Right ventricle myocardium inferior (tissue), 1 donor: Measurements from ENCODE around the gene TMC3. TPM values are rescaled to one million over a fixed set of nuclear protein-coding genes. Genes with fewer than 3 reads are reported as not detected.

Source experiments
- ATAC-seq: fragments of 200-7000 bp; cut with Tn5 transposase; one replicate; pipeline ENCODE4 v1.9.1; 2020; ENCODE audit warnings: mild to moderate bottlenecking, moderate library complexity
- DNase-seq: peaks from one replicate; pipeline ENCODE4 v3.0.0; 2021; ENCODE audit errors: missing footprints
- intact Hi-C: fragments of 100-400 bp; cut with DNase I; formaldehyde crosslinking; loops from one replicate; pipeline ENCODE4 v1.11.0; 2022
- total RNA-seq: library from RNA; stranded (reverse); fragmentation: NEBNext Ultra II Directional; extraction: Animal tissue kit (Norgen Biotek cat#: 25700); gene quantifications from one replicate; pipeline ENCODE4 v1.2.1, GENCODE V29; 2021
- donor health status: DM: no; HTN: yes; CAD: no; lungs with severe emphysema.

The TMC3 gene
- total RNA-seq, 1 donor from 2014 or later, result not detected

GRCh38 chr15:81294516-81294880, 79.5 kb downstream of the TMC3 start:
- intact Hi-C loops, result loop anchor here (1.0 kb wide), 1 partner anchor 43 kb away; no protein-coding TSS in a partner anchor
- no peak for ATAC-seq
- DNase-seq, result no peak

DNA sequence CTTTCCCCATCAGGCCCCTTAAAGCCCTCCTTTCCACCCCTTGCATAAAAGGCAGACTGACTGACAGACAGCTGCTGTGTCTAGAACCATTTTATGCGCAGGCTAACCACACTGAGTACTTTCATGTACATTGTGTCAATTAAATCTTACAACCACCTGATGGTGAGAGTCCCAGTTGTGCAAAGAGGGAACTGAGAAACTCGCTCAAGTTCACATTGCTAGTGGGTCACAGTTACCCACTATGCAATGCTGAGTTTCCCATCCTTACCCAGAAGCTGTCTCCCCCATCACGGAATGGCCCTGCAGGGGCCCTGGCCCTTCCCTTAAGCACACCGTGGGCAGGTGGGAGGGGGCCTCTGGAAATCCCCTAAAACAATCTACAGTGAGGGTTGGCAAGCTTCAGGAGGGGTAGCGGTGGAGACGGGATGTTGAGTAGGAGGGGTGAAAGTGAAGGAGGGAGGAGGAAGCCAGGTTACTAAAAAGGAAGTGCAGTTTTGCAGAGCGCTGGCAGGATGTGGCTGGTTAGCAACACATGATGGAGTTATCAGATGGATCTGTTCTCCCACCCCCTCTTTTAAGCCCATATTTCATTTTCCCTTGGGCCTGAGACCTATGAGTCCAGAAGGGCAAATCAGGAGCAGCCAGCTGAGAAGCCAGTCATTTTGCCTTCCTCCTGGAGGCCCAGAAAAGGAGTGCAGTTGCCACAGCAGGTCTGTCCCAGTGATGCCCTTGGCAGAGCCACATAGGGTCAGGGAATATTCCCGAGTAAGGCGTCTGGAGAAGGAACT, 80.1 kb downstream of the TMC3 start:
- no peak for DNase-seq
- intact Hi-C loops, result loop anchor here (1.0 kb wide), 1 partner anchor 43 kb away; no protein-coding TSS in a partner anchor
- no peak for ATAC-seq

GRCh38 chr15:81292523-81293001, 81.5 kb downstream of the TMC3 start:
- DNase-seq, result no peak
- no peak for ATAC-seq
- intact Hi-C loops, result no loop called here

GRCh38 chr15:81291916-81292522, 82.0 kb downstream of the TMC3 start:
- DNase-seq, result no peak
- no peak for ATAC-seq
- intact Hi-C loops, result no loop called here

DNA sequence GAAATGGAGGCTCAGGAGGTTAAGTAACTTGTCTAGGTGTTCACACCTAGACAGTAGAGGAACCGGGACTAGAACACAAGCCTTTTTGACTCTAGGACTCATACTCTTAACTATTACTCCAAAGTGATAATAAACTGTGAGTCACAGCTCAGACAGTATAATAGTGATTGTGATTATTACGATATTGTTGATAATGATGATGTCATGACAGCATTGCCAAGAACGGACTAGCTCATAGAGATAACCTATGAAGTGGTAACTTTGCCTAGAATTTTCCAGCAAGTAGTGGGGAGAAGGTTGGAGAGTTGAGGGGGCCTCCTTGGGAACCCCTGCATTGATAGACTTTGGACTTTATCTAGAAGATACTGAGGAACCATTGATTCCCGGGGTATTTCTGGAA, 84.1 kb downstream of the TMC3 start:
- intact Hi-C loops, result no loop called here
- no peak for DNase-seq
- ATAC-seq, result no peak

DNA sequence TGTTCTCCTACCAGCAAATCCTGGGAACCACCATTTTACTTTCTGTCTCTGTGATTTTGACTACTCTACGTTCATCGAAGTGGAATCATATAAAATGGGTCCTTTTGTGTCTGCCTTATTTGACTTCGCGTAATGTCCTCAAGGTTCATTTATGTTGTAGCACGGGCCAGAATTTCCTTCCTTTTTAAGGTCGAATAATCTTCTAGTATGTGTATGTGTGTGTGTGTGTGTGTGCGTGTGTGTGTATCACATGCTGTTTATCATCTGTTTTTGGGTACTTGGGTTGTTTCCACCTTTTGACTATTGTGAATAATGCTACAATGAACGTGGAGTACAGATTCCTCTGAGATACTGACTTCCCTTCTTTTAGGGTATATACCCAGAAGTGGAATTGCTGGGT, 85.4 kb downstream of the TMC3 start:
- DNase-seq (no peak), ATAC-seq (no peak)
- intact Hi-C loops, result no loop called here

DNA sequence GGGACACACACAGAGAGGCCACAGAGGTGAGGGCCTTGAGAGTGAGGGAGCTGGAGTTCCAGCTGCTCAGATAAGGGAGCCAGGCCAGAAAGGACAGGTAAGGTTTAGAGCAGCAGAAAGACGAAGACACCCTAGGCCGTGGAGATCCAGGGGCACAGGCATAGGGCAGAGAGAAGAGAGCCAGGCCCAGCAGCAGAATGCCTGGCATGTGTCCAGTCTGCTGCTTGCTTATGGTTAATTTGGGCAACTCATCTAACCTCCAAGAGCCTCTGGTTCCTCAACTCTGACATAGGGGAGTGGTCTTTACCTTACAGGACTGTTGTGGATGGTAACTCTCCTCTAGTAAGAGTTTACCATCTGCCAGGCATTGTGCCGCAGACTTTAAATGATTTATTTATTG, 86.0 kb downstream of the TMC3 start:
- ATAC-seq, result no peak
- DNase-seq, result no peak
- intact Hi-C loops, result no loop called here

DNA sequence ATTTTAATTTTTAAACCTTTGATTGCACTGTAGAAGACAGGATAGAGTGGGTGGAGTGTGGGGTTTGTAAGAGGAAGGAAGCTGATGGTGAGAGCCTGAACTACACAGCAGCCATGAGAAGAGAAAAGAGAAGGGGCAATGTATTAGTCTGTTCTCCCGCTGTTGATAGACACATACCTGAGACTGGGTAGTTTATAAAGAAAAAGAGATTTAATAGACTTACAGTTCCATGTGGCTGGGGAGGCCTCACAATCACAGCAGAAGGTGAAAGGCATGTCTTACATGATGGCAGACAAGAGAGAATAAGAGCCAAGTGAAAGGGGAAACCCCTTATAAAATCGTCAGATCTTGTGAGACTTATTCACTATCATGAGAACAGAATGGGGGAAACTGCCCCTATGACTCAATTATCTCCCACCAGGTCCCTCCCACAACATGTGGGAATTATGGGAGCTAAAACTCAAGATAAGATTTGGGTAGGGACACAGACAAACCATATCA, 87.3 kb downstream of the TMC3 start:
- DNase-seq, result no peak
- no peak for ATAC-seq
- intact Hi-C loops, result no loop called here

- intact Hi-C loops, result no loop called here
- ATAC-seq (no peak), DNase-seq (no peak)
Measured at GRCh38 chr15:81285461-81285860, 88.6 kb downstream of the TMC3 start.

DNA sequence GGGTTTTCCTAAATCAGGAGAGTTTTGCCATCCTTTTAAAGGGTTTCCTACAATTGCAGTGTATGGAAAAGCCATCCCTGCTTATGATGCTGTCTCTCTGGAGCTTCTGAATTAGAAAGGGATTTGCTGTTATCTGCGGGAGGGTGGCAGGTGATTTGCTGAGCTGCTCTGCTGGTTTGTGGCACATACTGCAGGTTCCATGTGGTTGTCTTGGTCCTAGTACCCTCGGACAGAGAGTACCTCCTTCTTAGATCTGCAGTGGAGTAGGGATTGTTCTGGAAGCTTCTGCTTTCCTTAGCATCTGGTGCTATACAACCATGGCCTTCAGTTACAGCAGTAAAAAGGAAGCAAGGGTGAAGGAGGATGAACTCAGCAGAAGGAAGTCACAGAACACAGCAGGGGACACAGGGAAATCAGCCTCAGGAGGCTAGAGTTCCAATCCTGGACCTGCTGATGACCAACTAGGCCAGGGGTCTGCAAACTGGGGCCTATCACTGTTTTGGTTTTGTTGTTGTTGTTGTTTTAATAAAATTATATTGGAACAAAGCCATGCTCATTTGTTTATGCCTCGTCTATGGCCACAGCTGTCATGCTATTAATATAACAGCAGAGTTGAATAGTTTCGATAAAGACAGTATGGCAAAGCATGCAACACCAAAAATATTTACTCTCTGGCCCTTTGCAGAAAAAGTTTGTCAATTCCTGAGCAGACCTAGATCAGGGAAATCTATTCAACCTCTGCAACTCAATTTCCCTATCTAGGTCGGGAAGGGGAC, 89.6 kb downstream of the TMC3 start:
- ATAC-seq (peak; percentile 45), DNase-seq (no peak)
- intact Hi-C loops, result no loop called here

DNA sequence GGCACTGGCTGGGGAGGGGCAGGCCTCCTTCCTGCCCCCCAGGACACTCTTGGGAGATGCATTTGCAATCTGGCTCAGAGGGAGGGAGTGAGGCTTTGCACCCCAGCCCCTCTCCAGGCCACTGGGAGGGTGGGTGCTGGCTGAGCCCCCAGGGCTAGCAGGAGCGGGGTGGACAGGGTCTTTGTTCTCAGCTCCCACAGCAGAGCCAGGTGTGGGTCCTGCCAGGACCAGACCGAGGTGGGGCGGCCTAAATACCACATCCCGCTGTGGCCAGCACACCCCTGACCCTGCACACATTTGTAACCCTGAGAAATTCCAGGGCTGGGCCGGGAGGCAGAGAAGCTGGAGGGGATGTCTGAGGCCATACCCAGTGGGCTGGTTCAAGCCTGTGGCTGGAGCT, 91.1 kb downstream of the TMC3 start:
- ATAC-seq (no peak), DNase-seq (no peak)
- intact Hi-C loops, result no loop called here

DNA sequence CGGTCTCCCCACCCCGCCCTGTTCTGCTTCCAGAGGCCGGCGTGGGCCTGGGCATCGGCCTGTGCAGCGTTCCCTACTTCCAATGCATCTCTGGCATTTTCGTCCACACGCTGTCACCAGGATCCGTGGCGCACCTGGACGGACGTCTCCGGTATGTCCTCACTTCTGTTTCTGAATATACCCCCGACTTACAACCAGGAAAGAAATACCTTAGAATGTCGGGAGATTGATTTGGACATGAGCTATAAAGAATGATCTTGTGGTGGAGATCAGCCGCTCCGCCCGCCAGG, 91.5 kb downstream of the TMC3 start:
- DNase-seq (peak; percentile 58), ATAC-seq (no peak)
- intact Hi-C loops, result no loop called here

DNA sequence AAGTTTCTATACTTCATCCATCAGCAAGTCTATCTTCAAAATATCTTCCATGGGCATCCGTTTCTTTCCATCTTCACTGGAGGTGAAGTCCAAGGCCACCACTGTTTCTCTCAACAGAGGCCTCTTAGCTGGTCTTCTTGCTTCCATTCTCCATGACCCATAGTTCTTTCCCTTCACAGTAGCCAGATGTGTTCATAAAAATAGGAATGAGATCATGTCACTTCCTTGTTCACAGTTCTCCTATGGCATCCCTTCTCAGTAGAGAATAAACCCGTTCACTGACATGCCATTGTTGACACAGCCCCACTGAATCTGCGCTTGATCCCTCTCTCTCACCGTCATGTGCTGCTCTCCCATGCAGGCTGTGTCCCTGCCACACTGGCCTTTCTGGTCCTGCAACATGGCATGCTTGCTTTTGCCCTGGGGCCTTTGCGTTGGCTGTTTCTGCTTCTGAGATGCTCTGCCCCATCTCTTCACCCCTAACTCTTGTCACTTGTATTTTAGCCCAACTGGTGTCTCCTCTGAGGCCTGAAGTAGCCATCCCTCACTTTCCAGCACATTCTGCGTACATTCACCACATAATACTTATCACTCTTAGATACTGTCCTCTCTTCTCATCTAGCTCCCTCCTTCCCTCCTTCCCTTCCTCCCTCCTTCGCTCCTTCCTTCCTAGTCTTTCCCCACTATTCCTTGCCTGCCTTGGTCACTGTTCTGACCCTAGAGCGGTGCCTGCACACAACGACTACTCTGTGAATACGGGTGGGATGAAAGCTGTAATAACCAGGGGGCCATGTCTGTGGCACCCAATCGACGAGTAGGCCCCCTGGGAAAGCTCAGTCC, 92.0 kb downstream of the TMC3 start:
- intact Hi-C loops, result no loop called here
- ATAC-seq, result no peak
- no peak for DNase-seq

DNA sequence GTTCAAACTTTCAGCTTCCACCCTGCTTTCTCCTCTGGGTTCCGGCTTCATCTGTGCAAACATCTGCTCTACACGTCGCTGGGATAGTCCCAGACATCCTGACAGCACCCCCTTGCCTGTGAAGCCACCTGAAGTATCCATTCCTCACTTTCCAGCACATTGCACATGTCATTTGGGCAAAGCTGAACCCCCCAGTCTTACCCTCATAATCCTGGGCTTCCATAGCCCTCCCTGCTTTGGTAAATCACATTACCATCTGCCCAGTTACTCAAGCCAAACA, 92.6 kb downstream of the TMC3 start:
- intact Hi-C loops, result no loop called here
- DNase-seq (no peak), ATAC-seq (no peak)

Other genes starting within 250 kb of the TMC3 start
- 0.38 TPM for gene CFAP161, start 239.9 kb downstream of the TMC3 start, total RNA-seq
- 3.7 TPM for gene IL16, start 177.3 kb downstream of the TMC3 start, total RNA-seq
- 2.2 TPM for gene STARD5, start 50.1 kb downstream of the TMC3 start, total RNA-seq